ENCODE measurements around the gene BDH1. TPM values are rescaled to one million over a fixed set of nuclear protein-coding genes. Genes with fewer than 3 reads are reported as not detected.
"Not testable (repeated sequence)": the region's sequence is repeated elsewhere in the genome, so short reads cannot be mapped to it uniquely, and the experiment has no call there.

BDH1 gene, protein sequence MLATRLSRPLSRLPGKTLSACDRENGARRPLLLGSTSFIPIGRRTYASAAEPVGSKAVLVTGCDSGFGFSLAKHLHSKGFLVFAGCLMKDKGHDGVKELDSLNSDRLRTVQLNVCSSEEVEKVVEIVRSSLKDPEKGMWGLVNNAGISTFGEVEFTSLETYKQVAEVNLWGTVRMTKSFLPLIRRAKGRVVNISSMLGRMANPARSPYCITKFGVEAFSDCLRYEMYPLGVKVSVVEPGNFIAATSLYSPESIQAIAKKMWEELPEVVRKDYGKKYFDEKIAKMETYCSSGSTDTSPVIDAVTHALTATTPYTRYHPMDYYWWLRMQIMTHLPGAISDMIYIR
- polyA plus RNA-seq (2013, experiment 1 of 2) = 8.7 TPM
- polyA plus RNA-seq (2013, experiment 2 of 2) = 8.8 TPM

DNA sequence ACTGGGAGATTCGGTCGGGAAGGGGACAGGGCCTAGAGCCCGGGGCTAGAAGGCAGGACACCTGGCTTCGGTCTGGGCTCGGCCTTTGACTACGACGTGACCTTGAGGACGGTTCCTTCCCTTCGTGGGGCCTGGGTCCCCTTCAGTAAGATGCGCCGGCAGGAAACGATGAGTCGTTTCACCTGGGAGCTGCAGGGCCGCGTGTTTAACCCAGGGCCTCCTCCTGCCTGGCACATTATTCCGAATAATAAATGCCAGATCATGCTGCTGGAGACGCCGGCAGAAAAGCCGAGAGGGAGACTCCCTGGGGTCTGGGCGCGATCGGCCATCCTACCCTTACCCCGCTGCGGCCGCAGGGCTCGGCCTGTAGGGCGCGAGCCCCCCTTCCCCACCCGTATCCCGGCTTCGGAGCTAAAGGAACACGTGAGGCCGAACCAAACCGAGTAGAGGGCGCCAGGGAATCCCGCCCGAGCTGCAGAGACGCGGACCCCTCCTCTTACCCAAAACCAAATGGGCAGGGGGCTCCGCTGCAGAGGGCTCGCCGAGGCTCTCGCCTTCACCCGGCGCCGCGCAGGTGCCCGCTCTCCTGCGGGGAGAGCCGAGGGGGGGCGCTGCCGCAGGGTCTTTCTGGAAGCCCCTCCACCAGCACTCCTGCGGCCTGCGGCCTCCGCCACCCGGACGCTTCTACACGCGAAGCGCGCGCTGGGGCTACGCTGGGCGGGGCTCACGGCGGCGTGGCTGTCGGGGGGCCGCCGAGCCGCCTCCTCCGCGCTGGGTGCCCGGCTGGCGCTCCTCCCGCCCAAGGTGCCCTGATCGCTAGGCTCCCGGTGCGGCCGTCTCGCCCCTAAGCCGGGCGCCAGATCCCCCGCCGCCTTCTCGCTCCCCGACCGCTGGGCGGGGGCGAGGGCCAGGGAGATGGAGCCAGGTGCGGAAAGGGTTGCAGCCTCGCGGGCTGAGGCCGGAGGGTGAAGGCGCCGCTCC lies at the start of gene BDH1:
Gene BDH1, minus strand, starts transcription at position 688 of the 981 bp plus-strand sequence. CDS start 9,525 bp downstream, outside the sequence.
- Histone ChIP-seq H2AK5ac (ENCODE audit: low read depth, low read length) (peak within 1 kb of the TSS; percentile 32), H2BK15ac (ENCODE audit: low read length) (no peak within 1 kb of the TSS), H3K9ac (ENCODE audit: low read depth, low read length, poor library complexity) (peak within 1 kb of the TSS; percentile 80), H2BK5ac (ENCODE audit: low read length) (peak within 1 kb of the TSS; percentile 87), H3K23ac (ENCODE audit: low read depth, low read length, poor library complexity) (peak within 1 kb of the TSS; percentile 87), H2AFZ (ENCODE audit: low read length) (peak within 1 kb of the TSS; percentile 97), H3K4me1 (ENCODE audit: control insufficient read depth in 2 of 2, insufficient read depth in 1 of 2, low read depth in 1 of 2, low read length in 2 of 2) (peaks cover 1 to 9% of the 10 kb centered on the region in 2 donors), H3K27me3 (ENCODE audit: control insufficient read depth in 3 of 3, insufficient read depth in 3 of 3, low read depth in 1 of 3, low read length in 3 of 3) (peaks cover 0 to 37% (median 3%) of the 10 kb centered on the region in 3 experiments), H3K18ac (ENCODE audit: low read length) (peak within 1 kb of the TSS; percentile 98), H3K9me3 (replicated peaks in 1 of 2; ENCODE audit: control insufficient read depth in 2 of 2, insufficient read depth in 1 of 2, low read depth in 1 of 2, low read length in 2 of 2) (peaks cover 2 to 14% of the 10 kb centered on the region in 2 donors), H3K27ac (replicated peaks; ENCODE audit: low read length) (peak within 1 kb of the TSS; percentile 78), H3K4ac (ENCODE audit: low read length) (no peak within 1 kb of the TSS), H4K8ac (ENCODE audit: low read depth, low read length) (peak within 1 kb of the TSS; percentile 17), H3K79me1 (ENCODE audit: low read depth, low read length) (no peaks in the 10 kb centered on the region), H4K91ac (ENCODE audit: low read depth, low read length, poor library complexity) (no peak within 1 kb of the TSS), H3K36me3 (replicated peaks in 1 of 2; ENCODE audit: control insufficient read depth in 2 of 2, insufficient read depth in 2 of 2, low read length in 2 of 2) (peaks cover 0 to 1% of the 10 kb centered on the region in 2 donors), H2BK120ac (ENCODE audit: low read depth, low read length) (no peak within 1 kb of the TSS), H3K4me3 (ENCODE audit: low read length in 2 of 2) (peak within 1 kb of the TSS; percentile 80 to 87), H3K4me2 (ENCODE audit: insufficient read depth, low read length, poor library complexity, severe bottlenecking) (peak within 1 kb of the TSS; percentile 90), H2BK12ac (ENCODE audit: low read length) (no peak within 1 kb of the TSS), H3K14ac (ENCODE audit: low read length) (no peak within 1 kb of the TSS)
- DNase-seq (ENCODE audit: low spot score) = peak; percentile 56
- WGBS, 2 donors (ENCODE audit: extremely low coverage in 2 of 2, insufficient read length in 2 of 2, insufficient replicate concordance in 1 of 2) = no CpG with 5 or more reads among the region's 96 CpGs

DNA sequence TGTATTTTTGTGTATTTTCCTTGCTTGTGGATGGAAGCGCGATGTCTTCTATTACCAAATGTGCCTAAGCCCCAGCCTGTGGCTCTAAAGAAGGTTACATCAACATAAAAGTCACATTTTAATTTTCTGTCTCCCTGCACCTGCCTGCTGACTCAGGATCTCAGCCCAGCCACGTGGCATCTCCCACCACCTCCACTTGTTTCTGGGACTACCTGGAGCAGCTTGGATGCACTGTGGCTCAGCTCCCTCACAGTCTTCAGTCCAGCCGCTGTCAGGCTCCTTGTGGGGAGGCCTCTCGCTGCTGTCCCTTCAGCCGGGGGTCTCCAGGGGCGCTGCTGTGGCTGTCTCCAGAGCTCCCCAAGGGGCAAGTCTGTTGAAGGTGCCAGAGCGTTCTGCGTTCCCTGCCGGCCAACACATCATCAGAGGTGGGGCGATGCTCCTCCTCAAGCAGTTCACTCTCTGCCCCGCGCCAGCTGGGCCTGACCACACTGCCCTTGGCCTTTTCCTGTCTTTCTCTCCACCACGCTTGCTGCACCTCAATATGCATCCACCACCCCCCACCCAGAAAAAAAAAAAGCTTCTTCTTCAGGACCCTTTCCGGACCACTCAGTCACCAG lies 47.7 kb upstream of the BDH1 start:
- Histone ChIP-seq H2AFZ (ENCODE audit: low read length) (no peak overlapping the region), H3K4me3 (ENCODE audit: low read length in 2 of 2) (no peak overlapping the region), H2AK5ac (ENCODE audit: low read depth, low read length) (no peak overlapping the region), H2BK120ac (ENCODE audit: low read depth, low read length) (no peak overlapping the region), H3K36me3 (replicated peaks in 1 of 2; ENCODE audit: control insufficient read depth in 2 of 2, insufficient read depth in 2 of 2, low read length in 2 of 2) (peaks cover 11 to 49% of the 10 kb centered on the region in 2 donors), H4K91ac (ENCODE audit: low read depth, low read length, poor library complexity) (no peak overlapping the region), H3K27ac (replicated peaks; ENCODE audit: low read length) (no peak overlapping the region), H3K4me2 (ENCODE audit: insufficient read depth, low read length, poor library complexity, severe bottlenecking) (no peak overlapping the region), H3K4me1 (ENCODE audit: control insufficient read depth in 2 of 2, insufficient read depth in 1 of 2, low read depth in 1 of 2, low read length in 2 of 2) (peaks cover 3 to 5% of the 10 kb centered on the region in 2 donors), H2BK12ac (ENCODE audit: low read length) (no peak overlapping the region), H3K23ac (ENCODE audit: low read depth, low read length, poor library complexity) (no peak overlapping the region), H3K18ac (ENCODE audit: low read length) (no peak overlapping the region), H2BK15ac (ENCODE audit: low read length) (no peak overlapping the region), H2BK5ac (ENCODE audit: low read length) (no peak overlapping the region), H3K9ac (ENCODE audit: low read depth, low read length, poor library complexity) (no peak overlapping the region), H3K79me1 (ENCODE audit: low read depth, low read length) (no peaks in the 10 kb centered on the region), H3K14ac (ENCODE audit: low read length) (no peak overlapping the region), H4K8ac (ENCODE audit: low read depth, low read length) (no peak overlapping the region), H3K9me3 (replicated peaks in 1 of 2; ENCODE audit: control insufficient read depth in 2 of 2, insufficient read depth in 1 of 2, low read depth in 1 of 2, low read length in 2 of 2) (peaks cover 6 to 15% of the 10 kb centered on the region in 2 donors), H3K27me3 (ENCODE audit: control insufficient read depth in 3 of 3, insufficient read depth in 3 of 3, low read depth in 1 of 3, low read length in 3 of 3) (no peaks in the 10 kb centered on the region), H3K4ac (ENCODE audit: low read length) (no peak overlapping the region)
- no peak for DNase-seq (ENCODE audit: low spot score)
- no CpG with 5 or more reads among the region's 15 CpGs for WGBS, 2 donors (ENCODE audit: extremely low coverage in 2 of 2, insufficient read length in 2 of 2, insufficient replicate concordance in 1 of 2)

DNA sequence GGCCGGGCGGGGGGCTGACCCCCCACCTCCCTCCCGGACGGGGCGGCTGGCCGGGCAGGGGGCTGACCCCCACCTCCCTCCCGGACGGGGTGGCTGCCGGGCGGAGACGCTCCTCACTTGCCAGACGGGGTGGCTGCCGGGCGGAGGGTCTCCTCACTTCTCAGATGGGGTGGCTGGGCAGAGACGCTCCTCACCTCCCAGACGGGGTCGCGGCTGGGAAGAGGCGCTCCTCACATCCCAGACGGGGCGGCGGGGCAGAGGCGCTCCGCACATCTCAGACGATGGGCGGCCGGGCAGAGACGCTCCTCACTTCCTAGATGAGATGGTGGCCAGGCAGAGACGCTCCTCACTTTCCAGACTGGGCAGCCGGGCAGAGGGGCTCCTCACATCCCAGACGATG lies 46.6 kb upstream of the BDH1 start:
- not testable (repeated sequence) for H4K91ac ChIP-seq (ENCODE audit: low read depth, low read length, poor library complexity); H3K4me2 ChIP-seq (ENCODE audit: insufficient read depth, low read length, poor library complexity, severe bottlenecking); H3K18ac ChIP-seq (ENCODE audit: low read length); H3K79me1 ChIP-seq (ENCODE audit: low read depth, low read length); H2AK5ac ChIP-seq (ENCODE audit: low read depth, low read length); H2AFZ ChIP-seq (ENCODE audit: low read length); H3K4me3 ChIP-seq (ENCODE audit: low read length in 2 of 2); H2BK5ac ChIP-seq (ENCODE audit: low read length); H3K4me1 ChIP-seq (ENCODE audit: control insufficient read depth in 2 of 2, insufficient read depth in 1 of 2, low read depth in 1 of 2, low read length in 2 of 2); H2BK120ac ChIP-seq (ENCODE audit: low read depth, low read length); H3K23ac ChIP-seq (ENCODE audit: low read depth, low read length, poor library complexity); H3K4ac ChIP-seq (ENCODE audit: low read length); H4K8ac ChIP-seq (ENCODE audit: low read depth, low read length); H3K27ac ChIP-seq (replicated peaks; ENCODE audit: low read length); H3K14ac ChIP-seq (ENCODE audit: low read length); H2BK12ac ChIP-seq (ENCODE audit: low read length); DNase-seq (ENCODE audit: low spot score); H2BK15ac ChIP-seq (ENCODE audit: low read length); H3K9ac ChIP-seq (ENCODE audit: low read depth, low read length, poor library complexity); H3K27me3 ChIP-seq (ENCODE audit: control insufficient read depth in 3 of 3, insufficient read depth in 3 of 3, low read depth in 1 of 3, low read length in 3 of 3)
- H3K36me3 ChIP-seq (replicated peaks in 1 of 2; ENCODE audit: control insufficient read depth in 2 of 2, insufficient read depth in 2 of 2, low read length in 2 of 2) = peaks cover under 1 to 39% of the 10 kb centered on the region in 2 donors
- no CpG with 5 or more reads among the region's 31 CpGs for WGBS, 2 donors (ENCODE audit: extremely low coverage in 2 of 2, insufficient read length in 2 of 2, insufficient replicate concordance in 1 of 2)
- peaks cover 6 to 13% of the 10 kb centered on the region in 2 donors for H3K9me3 ChIP-seq (replicated peaks in 1 of 2; ENCODE audit: control insufficient read depth in 2 of 2, insufficient read depth in 1 of 2, low read depth in 1 of 2, low read length in 2 of 2)

Data from neuronal stem cell (in vitro differentiated cells).